Chondrocyte (in vitro differentiated cells): Measurements from ENCODE around the gene ARID4B. TPM values are rescaled to one million over a fixed set of nuclear protein-coding genes. Genes with fewer than 3 reads are reported as not detected.

ENCODE experiments used
- DNase-seq: peaks from one replicate; pipeline ENCODE4 v3.0.0; 2021; ENCODE audit warnings: mixed read lengths, low spot score
- H3K27ac Mint-ChIP-seq: one replicate; pipeline ENCODE4 v1.8.0; 2021; ENCODE audit warnings: mild to moderate bottlenecking, moderate library complexity, mixed read lengths; ENCODE audit not compliant: unreplicated experiment
- H3K27me3 Mint-ChIP-seq: 2 replicates; pipeline ENCODE4 v1.8.0; 2021; ENCODE audit warnings: low read depth, mixed read lengths
- H3K36me3 Mint-ChIP-seq: 2 replicates; pipeline ENCODE4 v1.8.0; 2021; ENCODE audit warnings: low read depth, mixed read lengths
- H3K4me1 Mint-ChIP-seq: 2 replicates; pipeline ENCODE4 v1.8.0; 2021; ENCODE audit warnings: low read depth, mild to moderate bottlenecking, mixed read lengths
- H3K4me3 Mint-ChIP-seq: one replicate; pipeline ENCODE4 v1.8.0; 2021; ENCODE audit warnings: mild to moderate bottlenecking, moderate library complexity, mixed read lengths; ENCODE audit not compliant: unreplicated experiment
- H3K9me3 Mint-ChIP-seq: 2 replicates; pipeline ENCODE4 v1.8.0; 2021; ENCODE audit warnings: low read depth, mixed read lengths
- CTCF ChIP-seq: fragments of 200-600 bp; sonication (generic); IDR thresholded peaks from 2 replicates; pipeline ENCODE4 v1.5.0; 2021; ENCODE audit warnings: antibody characterized with exemption, mild to moderate bottlenecking, moderate library complexity
- total RNA-seq: library from RNA; stranded (reverse); gene quantifications from 3 replicates; pipeline ENCODE4 v1.2.1, GENCODE V29; 2021

The ARID4B gene
- total RNA-seq, 1 donor from 2014 or later, result 26.5 TPM

GRCh38 chr1:235158680-235159079 lies 169.3 kb downstream of the ARID4B start:
- H3K4me3 Mint-ChIP-seq, result no peak overlapping the region

DNA sequence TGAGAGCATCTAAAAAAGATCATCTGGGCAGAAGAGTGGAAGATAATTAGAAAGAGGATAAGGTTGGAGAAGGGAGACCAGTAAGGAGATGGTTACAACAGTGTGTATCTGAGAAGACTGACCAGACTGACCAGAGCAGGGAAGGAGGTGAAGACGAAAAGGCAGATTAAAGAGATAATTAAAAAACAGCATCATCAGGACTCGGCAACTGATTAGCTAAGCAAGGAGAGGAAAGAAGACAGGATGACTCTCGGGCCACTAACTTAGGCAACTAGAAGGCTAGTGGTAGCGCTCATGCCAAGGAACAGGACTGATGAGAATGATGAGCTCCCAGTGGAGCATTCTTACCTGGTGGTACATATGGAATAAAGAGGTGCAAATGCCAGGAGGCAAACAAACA lies 170.8 kb downstream of the ARID4B start:
- no peaks in the 10 kb centered on the region for H3K27me3 Mint-ChIP-seq
- peaks cover 14% of the 10 kb centered on the region for H3K36me3 Mint-ChIP-seq
- no peaks in the 10 kb centered on the region for H3K9me3 Mint-ChIP-seq
- TF ChIP-seq CTCF, result no peak
- DNase-seq, result no peak
- peaks cover 22% of the 10 kb centered on the region for H3K4me1 Mint-ChIP-seq
- no peak overlapping the region for H3K4me3 Mint-ChIP-seq
- H3K27ac Mint-ChIP-seq, result no peak overlapping the region

More at GRCh38 chr1:235158680-235159079, 169.3 kb downstream of the ARID4B start:
- Mint-ChIP-seq H3K27ac (no peak overlapping the region), H3K9me3 (no peaks in the 10 kb centered on the region), H3K36me3 (peaks cover 8% of the 10 kb centered on the region), H3K4me1 (peaks cover 24% of the 10 kb centered on the region), H3K27me3 (no peaks in the 10 kb centered on the region)
- no peak for DNase-seq
- no peak for TF ChIP-seq CTCF

- Mint-ChIP-seq H3K27me3 (no peaks in the 10 kb centered on the region), H3K36me3 (peaks cover 14% of the 10 kb centered on the region), H3K4me1 (peaks cover 18% of the 10 kb centered on the region), H3K4me3 (no peak overlapping the region), H3K9me3 (no peaks in the 10 kb centered on the region), H3K27ac (no peak overlapping the region)
- DNase-seq, result no peak
- TF ChIP-seq CTCF, result no peak
Observed at GRCh38 chr1:235156740-235157139, 171.2 kb downstream of the ARID4B start.

GRCh38 chr1:235156265-235156664 lies 171.7 kb downstream of the ARID4B start:
- Mint-ChIP-seq H3K36me3 (peaks cover 17% of the 10 kb centered on the region), H3K27me3 (no peaks in the 10 kb centered on the region), H3K4me3 (no peak overlapping the region), H3K27ac (no peak overlapping the region), H3K9me3 (no peaks in the 10 kb centered on the region), H3K4me1 (peaks cover 15% of the 10 kb centered on the region)
- TF ChIP-seq CTCF, result no peak
- no peak for DNase-seq

- H3K27ac Mint-ChIP-seq, result no peak overlapping the region
- H3K9me3 Mint-ChIP-seq, result no peaks in the 10 kb centered on the region
- H3K36me3 Mint-ChIP-seq, result peaks cover 35% of the 10 kb centered on the region
- H3K4me3 Mint-ChIP-seq, result no peak overlapping the region
- no peak for TF ChIP-seq CTCF
- no peaks in the 10 kb centered on the region for H3K27me3 Mint-ChIP-seq
- no peak for DNase-seq
- H3K4me1 Mint-ChIP-seq, result no peaks in the 10 kb centered on the region
Observed at GRCh38 chr1:235152235-235152634, 175.7 kb downstream of the ARID4B start.
